ENCODE measurements around the gene MSRB2. TPM values are rescaled to one million over a fixed set of nuclear protein-coding genes. Genes with fewer than 3 reads are reported as not detected.

MSRB2 gene
- polyA plus RNA-seq, 2 of the 4 experiments (the other 2 are of a cell fraction): 19.0 to 32.0 TPM

- no peak for TF ChIP-seq ZFP36 (IDR thresholded peaks at IDR 0.05; ENCODE audit: borderline replicate concordance, partially characterized antibody)
- TF ChIP-seq HOXA7 (CRISPR knock-in tag; IDR thresholded peaks at IDR 0.05): no peak
- no peak for TF ChIP-seq MAZ (IDR thresholded peaks at IDR 0.05; ENCODE audit: borderline replicate concordance, low read depth, low read length)
- no peak for TF ChIP-seq CEBPB (IDR thresholded peaks at IDR 0.05)
- TF ChIP-seq FOSL2 (IDR thresholded peaks at IDR 0.05): no peak
- TF ChIP-seq FOSL2 (CRISPR knock-in tag; IDR thresholded peaks at IDR 0.05): no peak
- TF ChIP-seq EHMT2 (IDR thresholded peaks at IDR 0.05; ENCODE audit: low read depth): no peak
These were observed 11.1 kb downstream of the MSRB2 start (continued) for GRCh38 chr10:23106331-23107072.

GRCh38 chr10:23110722-23111516 lies 15.5 kb downstream of the MSRB2 start:
- Histone ChIP-seq H3K9me3 (no peaks in the 10 kb centered on the region), H3K4me1 (no peaks in the 10 kb centered on the region), H3K4me2 (no peak overlapping the region), H3K4me3 (no peak overlapping the region), H3K27ac (no peak overlapping the region)
- FAIRE-seq (no peak), DNase-seq (ENCODE audit: low read depth in 1 of 2, low spot score in 1 of 2) (no peak), ATAC-seq (no peak)
- TF ChIP-seq CHD4 (IDR thresholded peaks at IDR 0.05; ENCODE audit: borderline replicate concordance) (no peak), CTCF (IDR thresholded peaks at IDR 0.05) (no peak), POLR2AphosphoS2 (conservative IDR thresholded peaks at IDR 0.05; ENCODE audit: low read length) (no peak), BHLHE40 (IDR thresholded peaks at IDR 0.05; ENCODE audit: low read depth, low read length) (no peak), RAD21 (conservative IDR thresholded peaks at IDR 0.05 in 1 of 2, IDR thresholded peaks at IDR 0.05 in 1 of 2) (no peak), KDM5A (IDR thresholded peaks at IDR 0.05) (no peak), NPAS2 (CRISPR knock-in tag; IDR thresholded peaks at IDR 0.05; ENCODE audit: borderline replicate concordance) (no peak), CHD2 (IDR thresholded peaks at IDR 0.05; ENCODE audit: low read length, partially characterized antibody) (no peak), PBX3 (IDR thresholded peaks at IDR 0.05) (no peak), ESRRA (IDR thresholded peaks at IDR 0.05; ENCODE audit: borderline replicate concordance, low read length) (no peak), BCL3 (IDR thresholded peaks at IDR 0.05) (no peak), ELK1 (IDR thresholded peaks at IDR 0.05; ENCODE audit: low read depth, low read length) (no peak), CEBPB (IDR thresholded peaks at IDR 0.05) (no peak), EP300 (IDR thresholded peaks at IDR 0.05) (no peak)
- 84% methylated on average over 10 of the region's 13 CpGs for WGBS (ENCODE audit: missing lambda C conversion rate)
- ChIA-PET POLR2A (no interaction called here), CTCF (no interaction called here)

Data from A549 (cell line).